Measurements from ENCODE around the gene RTL1.

GRCh38 chr14:100861188-100861936 lies 42.2 kb downstream of the RTL1 start:
- TF ChIP-seq CTCF (IDR thresholded peaks at IDR 0.05) (no peak), POLR2A (IDR thresholded peaks at IDR 0.05) (no peak)

Measured in Peyer's patch (tissue), 4 donors.